ENCODE results near the gene AKAP6.

The AKAP6 gene

GRCh38 chr14:32327255-32327961, 1.7 kb upstream of the AKAP6 start:
- intact Hi-C loops (cut with DNase I), result no loop called here
- peak in 1 of 42 donors; percentile 24 for DNase-seq

- intact Hi-C loops (cut with DNase I), result no loop called here
- DNase-seq, result peak in 21 of 42 donors; percentile 6 to 63 (median 28)
Observed at GRCh38 chr14:32329690-32330285, 690 bp downstream of the AKAP6 start.

GRCh38 chr14:32330351-32331111, 1.4 kb downstream of the AKAP6 start:
- peak in 4 of 42 donors; percentile 11 to 39 (median 20) for DNase-seq
- intact Hi-C loops (cut with DNase I), result no loop called here

DNA sequence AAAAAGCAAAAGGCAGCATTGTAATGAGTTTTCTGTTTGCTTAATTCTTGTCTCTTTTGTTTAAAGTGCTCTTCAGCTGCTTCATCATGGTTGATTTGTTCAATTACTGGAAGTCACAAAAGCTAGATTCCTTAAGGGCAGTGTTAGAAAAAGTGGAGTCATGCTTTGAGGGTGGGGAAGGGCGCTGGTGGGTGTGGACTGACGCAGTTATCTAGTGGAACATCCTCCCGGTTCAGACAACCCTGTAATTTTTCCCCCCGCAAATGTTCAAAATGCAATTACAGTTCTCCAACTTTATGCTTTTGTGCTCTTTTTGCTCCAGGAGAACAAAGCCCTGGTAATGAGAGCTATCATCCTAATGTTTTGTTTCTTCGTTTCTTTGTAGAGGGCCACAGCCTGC, 2.1 kb downstream of the AKAP6 start:
- peak in 34 of 42 donors; percentile 6 to 71 (median 33) for DNase-seq
- intact Hi-C loops (cut with DNase I), result no loop called here

GRCh38 chr14:32332415-32333316, 3.6 kb downstream of the AKAP6 start:
- intact Hi-C loops (cut with DNase I), result no loop called here
- DNase-seq, result peak in 4 of 42 donors; percentile 17 to 60 (median 27)

GRCh38 chr14:32336702-32337101, 7.6 kb downstream of the AKAP6 start:
- no peak for DNase-seq
- intact Hi-C loops (cut with DNase I), result no loop called here

DNA sequence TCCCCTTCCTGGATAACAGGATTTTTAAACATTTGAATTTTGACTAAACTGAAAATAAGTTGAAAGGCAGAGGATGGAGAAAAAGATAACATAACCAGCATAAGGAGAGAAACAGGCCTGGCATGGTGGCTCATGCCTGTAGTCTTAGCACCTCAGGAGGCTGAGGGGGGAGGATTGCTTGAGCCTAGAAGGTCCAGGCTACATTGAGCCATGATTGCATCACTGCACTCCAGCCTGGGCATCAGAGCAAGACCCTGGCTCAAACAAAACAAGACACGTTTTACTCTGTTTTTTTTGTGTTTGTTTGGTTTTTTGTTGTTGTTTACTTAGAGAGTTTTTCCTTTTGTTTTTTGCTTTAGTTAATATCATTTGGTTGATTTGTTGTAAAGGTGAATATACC, 8.7 kb downstream of the AKAP6 start:
- intact Hi-C loops (cut with DNase I), result no loop called here
- DNase-seq, result no peak

GRCh38 chr14:32339188-32339587, 10.1 kb downstream of the AKAP6 start:
- no peak for DNase-seq
- intact Hi-C loops (cut with DNase I), result no loop called here

- intact Hi-C loops (cut with DNase I), result no loop called here
Observed at GRCh38 chr14:32341947-32342846, 13.1 kb downstream of the AKAP6 start.

GRCh38 chr14:32342847-32343194, 13.7 kb downstream of the AKAP6 start:
- intact Hi-C loops (cut with DNase I), result no loop called here
- DNase-seq, result no peak

More at GRCh38 chr14:32341947-32342846, 13.1 kb downstream of the AKAP6 start:
- DNase-seq, result no peak

DNA sequence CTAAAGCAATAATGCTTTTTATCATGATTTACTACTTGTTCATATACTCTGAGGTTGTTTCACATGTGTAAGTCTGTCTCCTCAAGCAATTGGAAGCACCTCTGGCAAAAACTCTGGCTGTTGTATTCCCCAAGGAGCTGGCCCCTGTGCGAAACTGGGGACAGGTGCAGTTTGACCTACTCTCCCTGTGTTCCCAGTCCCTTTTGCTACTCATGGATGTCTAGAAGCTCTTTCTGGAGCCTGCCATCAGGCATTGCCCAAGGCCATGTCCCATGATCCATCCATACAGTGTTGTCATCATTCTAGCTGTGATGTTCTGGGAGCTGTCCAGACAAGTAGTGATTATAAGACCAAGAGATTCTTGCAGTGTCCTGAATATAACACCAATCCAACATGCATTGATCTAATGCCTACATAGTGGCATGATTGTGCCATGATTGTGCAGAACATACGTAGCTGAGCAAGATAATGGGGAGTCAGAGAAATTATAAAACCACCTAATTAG, 14.9 kb downstream of the AKAP6 start:
- intact Hi-C loops (cut with DNase I), result no loop called here

GRCh38 chr14:32345311-32345791, 16.3 kb downstream of the AKAP6 start:
- intact Hi-C loops (cut with DNase I), result no loop called here
- peak in 9 of 42 donors; percentile 17 to 57 (median 34) for DNase-seq

More for the DNA sequence above, 14.9 kb downstream of the AKAP6 start:
- DNase-seq, result no peak

- no peak for DNase-seq
- intact Hi-C loops (cut with DNase I), result no loop called here
Observed at GRCh38 chr14:32349322-32349721, 20.2 kb downstream of the AKAP6 start.

GRCh38 chr14:32350020-32350419, 20.9 kb downstream of the AKAP6 start:
- no peak for DNase-seq
- intact Hi-C loops (cut with DNase I), result no loop called here

DNA sequence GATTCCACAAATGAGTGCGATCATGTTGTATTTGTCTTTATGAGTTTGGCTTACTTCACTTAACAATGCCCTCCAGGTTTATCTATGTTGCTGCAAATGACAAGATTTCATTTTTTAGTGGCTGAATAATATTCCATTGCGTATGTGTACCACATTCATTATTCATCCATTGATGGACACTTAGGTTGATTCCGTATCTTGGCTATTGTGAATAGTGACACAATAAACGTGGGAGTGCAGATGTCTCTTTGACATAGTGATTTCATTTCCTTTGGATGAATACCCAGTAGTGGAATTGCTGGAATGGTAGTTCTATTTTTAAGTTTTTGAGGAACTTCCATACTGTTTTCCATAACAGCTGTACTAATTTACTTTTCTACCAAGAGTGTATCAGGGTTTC, 23.5 kb downstream of the AKAP6 start:
- intact Hi-C loops (cut with DNase I), result no loop called here
- no peak for DNase-seq

GRCh38 chr14:32354716-32355115, 25.6 kb downstream of the AKAP6 start:
- no peak for DNase-seq
- intact Hi-C loops (cut with DNase I), result no loop called here

DNA sequence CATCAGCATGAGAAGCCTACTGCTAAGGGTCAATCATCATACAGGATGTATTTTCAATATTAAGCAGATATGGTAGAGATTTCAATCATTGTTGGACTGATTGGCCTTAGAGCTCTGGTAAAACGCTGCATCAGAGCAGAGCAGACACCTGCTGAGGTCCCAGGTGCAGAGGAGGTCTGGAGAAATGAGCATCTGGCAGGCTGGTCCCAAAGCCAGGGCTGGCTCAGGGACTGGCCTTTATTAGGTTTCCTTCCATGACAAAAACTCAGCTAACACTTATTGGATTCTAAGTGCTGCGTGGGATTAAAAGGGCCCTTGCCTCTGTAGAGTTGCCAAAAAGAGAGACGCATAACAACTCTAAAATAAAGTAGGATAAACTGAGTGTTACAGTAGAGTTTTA, 29.7 kb downstream of the AKAP6 start:
- intact Hi-C loops (cut with DNase I), result no loop called here
- DNase-seq, result no peak

- DNase-seq, result no peak
- intact Hi-C loops (cut with DNase I), result loop anchor here (10.0 kb wide), 1 partner anchor 287 kb away; the partner anchor contains the start of gene ARHGAP5
Observed at GRCh38 chr14:32361674-32362073, 32.6 kb downstream of the AKAP6 start.

All from head of caudate nucleus (tissue), 42 donors.